Measurements from ENCODE around the gene NSUN2.

NSUN2 gene

DNA sequence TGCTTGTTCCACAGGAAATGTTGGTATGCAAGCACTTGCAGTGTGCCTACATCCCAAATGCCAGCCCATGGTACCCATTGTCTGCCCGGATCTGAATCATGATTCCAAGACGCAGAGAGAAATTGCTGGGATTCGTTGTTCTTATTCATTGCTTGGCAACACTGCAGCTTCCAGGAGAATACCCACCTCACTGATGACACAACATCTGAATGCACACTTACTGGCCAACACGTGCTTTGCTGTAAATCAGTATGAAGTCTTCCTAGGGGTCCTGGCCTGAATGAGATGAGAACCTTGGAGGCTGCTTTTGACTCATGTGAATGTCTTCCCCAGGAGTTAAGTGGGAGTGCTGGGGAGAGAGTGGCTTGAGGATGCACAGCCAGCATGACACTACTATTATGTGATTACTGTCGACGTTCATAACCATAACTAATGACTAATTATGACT lies 12.0 kb upstream of the NSUN2 start:
- DNase-seq, result no peak

DNA sequence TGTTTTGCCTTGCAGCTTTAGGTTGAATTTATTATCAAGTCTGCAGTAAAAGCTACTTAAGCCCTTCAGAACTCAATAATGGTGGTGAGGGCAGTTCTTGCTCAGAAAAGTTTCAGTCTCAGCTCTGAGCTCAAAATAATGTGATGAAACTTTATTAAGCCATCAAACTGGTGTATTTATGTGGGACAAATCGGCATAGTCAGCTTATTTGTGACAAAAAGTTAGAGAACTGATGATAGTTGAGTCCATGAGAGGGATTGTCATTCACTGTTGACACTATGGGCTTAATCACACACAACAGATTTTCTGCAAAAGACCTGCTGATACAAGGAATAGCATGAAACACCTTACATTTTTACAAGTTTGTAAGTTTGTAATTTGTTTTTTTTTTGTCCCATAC lies 9.8 kb upstream of the NSUN2 start:
- no peak for DNase-seq

DNA sequence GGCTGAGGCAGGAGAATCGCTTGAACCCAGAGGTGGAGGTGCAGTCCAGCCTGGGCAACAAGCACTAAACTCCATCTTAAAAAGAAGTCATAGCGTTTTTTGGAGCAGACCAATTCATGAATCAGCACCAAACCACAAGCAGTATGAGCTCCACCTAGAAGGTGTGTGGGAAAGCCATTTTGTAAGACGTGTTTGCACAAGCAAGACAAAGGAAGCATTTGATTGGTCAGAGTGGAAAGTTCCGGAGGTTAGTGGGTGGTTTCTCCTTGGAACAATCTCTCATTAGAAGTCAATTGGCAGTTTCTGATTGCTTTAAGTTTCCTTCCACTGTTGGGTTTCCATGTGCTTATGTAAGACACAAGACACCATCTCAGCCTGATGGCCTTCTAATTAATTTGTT lies 5.4 kb upstream of the NSUN2 start:
- no peak for DNase-seq

DNA sequence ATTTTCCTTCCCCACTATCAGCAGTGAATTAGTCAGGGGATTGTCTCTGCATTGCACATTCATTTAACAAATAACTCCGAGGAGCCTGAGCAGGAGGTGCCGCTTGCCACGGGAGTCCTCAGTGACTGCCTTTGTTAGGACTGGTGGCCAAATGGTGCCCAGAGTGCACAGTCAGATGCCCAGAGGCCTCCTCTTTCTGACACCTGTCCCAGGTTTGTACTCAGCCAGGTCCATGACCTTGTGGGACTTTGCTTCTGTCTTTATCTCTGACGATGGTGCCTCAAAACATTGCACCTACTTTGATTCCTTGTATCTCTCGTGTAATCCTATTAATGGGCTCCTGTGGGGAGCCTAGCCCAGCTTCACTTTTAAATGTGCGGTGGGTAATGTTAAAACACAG lies 4.7 kb upstream of the NSUN2 start:
- no peak for DNase-seq

DNA sequence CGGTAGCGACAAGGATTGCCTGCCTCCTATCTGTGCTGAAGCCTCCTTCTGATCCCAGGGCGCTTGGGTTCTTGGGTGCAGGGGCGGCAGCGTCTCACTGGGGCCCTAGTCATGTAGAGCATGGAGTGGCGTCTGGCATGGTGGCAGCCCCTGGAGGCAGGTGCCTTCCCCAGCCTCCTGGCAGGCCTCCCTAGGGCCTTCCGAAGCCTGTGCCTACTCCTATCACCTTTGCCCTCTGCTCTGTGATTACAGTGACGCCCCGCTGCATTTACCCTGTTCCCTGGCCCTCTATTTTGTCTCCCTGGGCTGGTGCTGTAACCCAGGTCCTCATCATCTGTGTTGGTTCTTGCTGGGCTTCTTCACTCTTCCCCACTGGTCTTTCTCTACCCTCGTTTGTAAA lies 4.2 kb upstream of the NSUN2 start:
- DNase-seq, result no peak

DNA sequence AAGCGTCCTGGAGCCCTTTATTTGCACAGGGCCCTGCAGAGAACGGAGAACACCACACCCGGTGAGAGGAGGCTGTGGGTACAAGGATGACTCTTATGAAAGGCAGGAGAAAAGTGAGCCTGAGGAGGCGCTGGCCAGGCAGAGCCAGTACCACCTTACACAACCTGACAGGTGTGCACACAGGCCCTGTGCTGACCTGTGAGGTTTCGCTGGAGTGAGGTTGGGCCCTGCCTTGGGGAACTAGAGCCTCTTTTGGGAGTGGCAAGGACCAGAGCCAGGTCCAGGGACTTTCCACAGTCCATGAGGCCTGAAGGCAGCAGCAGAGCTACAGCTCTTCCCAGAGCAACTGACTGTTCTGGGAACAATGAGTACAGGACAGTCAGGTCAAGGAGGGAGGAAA lies 3.4 kb upstream of the NSUN2 start:
- DNase-seq, result no peak

DNA sequence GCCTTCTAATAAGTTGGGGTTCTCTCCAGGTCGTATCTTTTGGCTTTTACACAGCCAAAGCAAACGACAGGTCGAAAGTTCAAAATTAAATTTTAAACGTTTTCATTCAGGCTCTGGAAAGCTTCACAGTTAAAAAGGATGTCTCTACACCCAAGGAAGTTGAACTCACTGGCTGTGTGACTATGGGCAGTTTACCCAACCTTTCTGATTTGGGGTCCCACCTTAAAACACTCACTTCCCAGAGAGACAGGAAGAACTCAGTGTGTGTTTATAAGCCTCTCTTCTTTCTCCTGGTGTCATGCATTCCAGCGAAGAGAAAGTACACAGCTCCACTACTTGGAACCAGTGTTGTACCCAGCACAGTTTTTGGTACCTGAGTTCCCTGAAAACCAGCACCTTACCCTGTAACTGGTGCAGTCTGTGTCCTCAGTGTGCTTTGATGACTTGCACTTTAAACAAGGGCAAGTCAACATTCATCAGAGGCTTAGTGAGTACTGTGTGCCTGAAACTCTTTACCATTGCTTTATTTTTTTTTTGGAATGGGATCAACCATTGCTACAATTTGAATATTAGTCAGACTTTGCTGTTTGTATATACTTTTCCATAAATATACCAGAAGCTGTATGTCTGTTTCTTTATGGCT lies 2.1 kb upstream of the NSUN2 start:
- no peak for DNase-seq

- DNase-seq, result no peak
These were observed 1.5 kb upstream of the NSUN2 start for GRCh38 chr5:6634306-6634705.

GRCh38 chr5:6633469-6634245 lies 813 bp upstream of the NSUN2 start:
- DNase-seq, result peak in 19 of 56 donors; percentile 8 to 72 (median 43)

DNA sequence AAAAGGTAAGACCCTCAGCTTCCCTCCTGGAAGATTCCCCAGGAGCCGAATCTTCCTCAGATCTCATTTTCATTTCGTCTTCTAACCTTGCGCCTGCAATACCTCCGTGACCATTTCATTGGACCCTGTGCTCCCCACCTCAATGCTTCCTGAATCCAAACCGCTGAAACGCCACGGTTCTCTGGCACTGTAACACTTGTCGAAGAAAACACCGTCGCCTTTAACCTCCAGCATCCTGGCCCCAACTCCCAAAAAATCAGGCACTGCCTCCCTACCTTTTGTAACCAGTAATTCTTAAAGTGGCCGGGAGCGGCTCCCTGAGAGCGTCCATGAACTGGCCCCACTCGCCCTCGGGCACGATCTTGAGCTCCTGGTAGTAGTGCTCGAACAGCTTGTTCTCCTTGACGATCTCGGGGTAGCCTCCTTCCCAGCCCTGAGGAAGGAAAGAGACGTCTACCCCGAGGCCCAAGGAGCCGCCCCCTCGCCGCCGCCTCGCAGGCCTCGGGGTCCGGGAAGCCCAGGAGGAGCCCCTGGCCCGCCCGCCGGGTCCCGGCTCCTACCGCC lies 438 bp downstream of the NSUN2 start:
- DNase-seq, result peak in 7 of 56 donors; percentile 27 to 66 (median 41)

GRCh38 chr5:6631441-6631840 lies 1.4 kb downstream of the NSUN2 start:
- no peak for DNase-seq

DNA sequence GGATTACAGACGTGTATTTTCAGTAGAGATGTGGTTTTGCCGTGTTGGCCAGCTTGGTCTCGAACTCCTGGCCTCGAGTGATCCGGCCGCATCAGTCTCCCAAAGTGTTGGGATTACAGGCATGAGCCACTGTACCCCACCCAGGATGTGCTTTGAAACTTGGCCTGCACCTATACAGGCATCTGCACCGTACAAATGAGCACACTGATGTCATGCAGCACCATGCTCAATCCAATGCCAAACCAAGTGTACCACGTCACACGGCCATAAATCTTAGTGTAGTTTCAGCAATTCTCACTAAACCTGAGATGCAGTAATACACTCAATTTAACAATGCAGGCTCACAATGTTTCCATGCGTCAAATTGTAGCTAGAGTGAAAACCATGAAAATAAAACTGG lies 6.3 kb downstream of the NSUN2 start:
- no peak for DNase-seq

GRCh38 chr5:6623941-6624340 lies 8.9 kb downstream of the NSUN2 start:
- DNase-seq, result no peak

DNA sequence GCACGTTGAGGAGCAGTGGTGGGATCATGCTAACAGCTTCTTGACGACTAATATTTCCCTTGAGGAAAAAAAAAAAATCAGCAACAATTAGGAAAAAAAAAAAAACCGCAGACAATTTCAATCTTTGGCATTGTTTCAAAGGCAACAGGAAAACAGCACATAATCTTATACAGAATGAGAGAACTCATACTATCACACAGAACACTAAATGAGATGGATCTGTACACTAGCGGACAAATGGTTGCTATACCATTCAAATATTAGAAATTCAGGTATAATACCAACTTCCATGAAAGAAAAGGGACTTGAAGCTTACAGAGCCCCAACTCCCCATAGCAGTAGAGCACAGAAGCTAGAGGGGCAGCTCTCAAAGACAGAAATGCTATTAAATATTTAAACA lies 9.6 kb downstream of the NSUN2 start:
- no peak for DNase-seq

DNA sequence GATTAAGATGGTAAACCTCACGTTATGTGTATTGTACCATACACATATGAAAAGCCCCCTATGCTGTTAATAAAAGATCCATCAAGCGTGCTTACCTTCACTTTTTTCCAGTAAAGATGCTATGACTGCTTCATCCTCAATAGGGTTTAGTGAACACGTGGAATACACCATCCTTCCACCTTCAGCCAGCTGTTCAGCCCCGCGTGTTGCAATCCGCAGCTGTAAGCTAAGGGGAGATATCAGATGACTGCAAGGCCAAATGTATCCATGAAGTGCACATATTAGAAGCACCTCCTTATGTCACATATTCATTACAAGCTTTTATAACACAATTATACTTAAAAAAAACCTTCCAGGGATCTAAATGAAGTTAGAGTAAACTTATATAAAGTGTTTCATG lies 16.2 kb downstream of the NSUN2 start:
- DNase-seq, result no peak

- peak in 1 of 56 donors; percentile 10 for DNase-seq
These were observed 17.6 kb downstream of the NSUN2 start for GRCh38 chr5:6615034-6615815.

GRCh38 chr5:6611334-6612256 lies 21.2 kb downstream of the NSUN2 start:
- DNase-seq, result no peak

DNA sequence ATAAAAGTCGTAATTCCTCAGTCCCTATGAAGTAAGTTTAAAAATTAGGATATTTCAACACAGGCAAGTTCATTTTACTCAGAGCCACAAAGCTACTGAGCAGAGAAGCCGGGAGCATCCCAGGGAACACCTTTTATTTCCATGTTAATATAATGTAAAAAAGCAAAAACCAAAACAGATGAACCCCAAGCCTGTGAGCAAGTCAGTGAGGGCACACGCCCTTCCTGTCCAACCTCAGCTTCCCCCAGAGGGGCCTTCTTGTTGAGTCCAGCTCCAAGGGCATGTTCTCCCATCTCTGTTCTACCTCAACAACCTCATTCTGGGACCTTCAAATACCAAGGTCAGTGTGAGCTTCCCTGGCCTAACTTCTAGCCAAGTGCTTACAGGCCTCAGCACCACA lies 24.8 kb downstream of the NSUN2 start:
- DNase-seq, result no peak

GRCh38 chr5:6607559-6607936 lies 25.3 kb downstream of the NSUN2 start:
- no peak for DNase-seq

GRCh38 chr5:6606884-6607558 lies 25.8 kb downstream of the NSUN2 start:
- no peak for DNase-seq
